NCI-H446 treated with DMSO at 0.1 percent for 48 hours (cell line): ENCODE measurements around the gene DPYD.

Experiments used
- DNase-seq: peaks from one replicate; lab custom pipeline; 2025; lab: John Stamatoyannopoulos, UW

The DPYD gene

DNA sequence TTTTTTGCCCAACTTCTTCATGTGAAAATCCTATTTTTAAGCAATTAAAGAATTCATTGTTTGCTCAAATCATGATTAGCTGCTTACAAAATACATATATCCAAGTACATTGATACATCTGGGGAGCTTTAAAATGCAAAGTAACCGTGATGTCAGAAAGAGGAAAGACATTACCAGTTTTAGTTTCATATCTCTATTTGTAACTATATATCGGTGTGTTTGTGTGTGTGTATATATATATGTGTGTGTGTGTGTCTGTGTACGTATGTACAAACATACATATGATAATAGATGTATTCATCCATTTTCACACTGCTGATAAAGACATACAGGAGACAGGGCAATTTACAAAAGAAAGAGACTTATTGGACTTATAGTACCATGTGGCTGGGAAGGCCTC is 310.1 kb downstream of the DPYD start:
- no peak for DNase-seq

DNA sequence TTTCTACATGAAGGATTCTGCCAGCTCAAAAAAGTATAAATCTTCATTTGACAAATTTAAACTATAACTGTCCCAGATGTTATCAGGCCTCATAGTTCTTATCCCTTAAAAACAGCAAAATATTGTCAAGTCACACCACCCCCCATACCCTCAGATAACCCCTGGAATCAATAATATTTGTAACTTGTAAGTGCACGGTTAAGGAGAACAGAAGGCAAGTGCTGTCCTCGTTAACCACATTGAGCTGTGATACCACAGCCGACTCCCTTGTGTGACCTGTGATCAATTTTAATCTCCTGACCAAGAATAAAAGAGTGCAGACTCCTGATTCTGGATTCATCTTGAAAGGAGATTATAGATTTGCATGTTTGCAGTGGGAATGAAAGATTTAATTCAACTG is 310.7 kb downstream of the DPYD start:
- DNase-seq = no peak

DNA sequence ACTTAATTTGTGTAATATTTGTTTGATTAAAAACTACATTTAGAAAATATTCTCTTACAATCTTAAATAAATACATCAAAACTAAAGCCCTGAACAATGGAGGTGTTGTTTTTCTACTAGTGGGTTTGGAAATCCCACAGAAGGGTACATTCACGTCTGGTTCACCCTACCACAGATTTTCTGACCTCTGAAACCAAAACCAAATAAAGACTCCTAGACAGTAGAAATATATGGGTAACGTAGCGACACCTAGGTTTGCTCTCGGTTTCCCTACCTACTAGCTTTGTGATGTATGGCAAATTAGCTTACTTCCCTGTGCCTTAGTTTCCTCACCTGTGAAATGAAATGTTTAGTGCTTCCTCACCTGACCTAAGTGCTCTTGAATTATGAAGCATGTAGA is 312.6 kb downstream of the DPYD start:
- no peak for DNase-seq

DNA sequence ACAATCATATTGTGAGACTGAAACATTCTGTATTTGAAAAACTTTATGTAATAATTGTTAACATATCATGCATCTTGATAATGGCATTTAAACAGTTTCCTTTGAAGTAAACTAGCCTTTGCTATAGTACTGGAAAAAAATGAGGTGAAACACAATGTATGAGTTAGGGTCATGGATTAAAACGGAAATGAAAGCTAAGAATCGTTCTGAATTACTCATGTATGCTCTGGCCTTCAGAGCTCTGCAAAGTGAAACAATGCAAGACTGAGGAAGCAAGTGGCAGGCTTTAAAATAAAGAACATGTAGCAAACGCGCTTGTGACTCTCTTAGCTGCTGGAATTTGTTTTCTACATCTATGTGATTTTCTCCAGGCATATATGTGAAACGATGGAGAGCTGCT is 317.1 kb downstream of the DPYD start:
- no peak for DNase-seq

DNA sequence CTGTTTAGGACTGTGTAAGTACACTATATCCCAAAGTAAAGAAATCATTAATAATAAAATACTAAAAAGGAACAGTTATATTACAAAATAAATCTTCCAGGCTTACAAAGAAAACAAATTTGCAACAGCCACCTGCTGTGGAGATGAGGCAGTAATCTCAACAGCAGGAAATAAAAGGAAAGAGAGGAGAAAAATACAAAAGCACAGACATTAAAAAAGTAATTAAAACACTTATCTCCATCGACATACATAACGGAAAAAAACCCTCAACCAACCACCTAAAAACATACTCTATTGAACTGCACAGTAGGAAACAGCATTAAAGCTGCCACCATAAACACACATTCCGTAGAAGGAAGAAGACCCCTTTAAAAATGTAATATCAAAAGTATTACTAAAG is 317.6 kb downstream of the DPYD start:
- no peak for DNase-seq

DNA sequence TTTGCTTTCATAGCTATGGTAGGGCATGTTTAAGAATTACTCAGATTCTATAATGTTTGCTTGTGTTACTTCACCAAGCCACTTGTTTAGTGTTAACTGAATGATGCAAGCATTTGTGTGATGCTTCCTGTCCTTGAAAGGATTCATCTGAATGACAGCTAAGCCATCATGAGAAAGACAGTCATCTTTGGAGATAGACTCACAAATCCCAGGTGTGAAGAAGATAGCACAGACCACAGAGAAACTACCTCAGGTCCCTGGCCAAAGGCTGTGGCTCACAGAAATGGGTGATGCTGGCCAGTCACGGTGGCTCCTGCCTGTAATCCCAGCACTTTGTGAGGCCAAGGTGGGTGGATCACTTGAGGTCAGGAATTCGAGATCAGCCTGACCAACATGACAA is 321.4 kb downstream of the DPYD start:
- no peak for DNase-seq

DNA sequence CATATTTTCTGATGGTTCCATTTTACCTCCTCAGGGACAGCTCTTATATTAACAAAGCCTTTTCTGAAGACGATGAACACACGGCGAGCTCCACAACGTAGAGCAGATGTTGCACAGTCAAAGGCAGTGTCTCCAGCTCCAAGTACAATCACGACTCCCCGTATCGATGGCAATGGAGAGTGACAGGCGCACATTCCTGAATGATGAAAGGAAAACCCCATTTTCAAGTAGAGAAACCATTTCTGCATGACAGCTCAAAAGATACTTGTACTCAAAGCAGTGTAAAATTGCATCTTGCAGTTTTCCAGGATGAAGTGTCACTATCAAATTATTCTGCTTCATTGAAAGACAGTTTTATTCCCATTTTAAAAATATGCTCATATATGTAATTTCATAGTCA is 327.6 kb downstream of the DPYD start:
- no peak for DNase-seq

DNA sequence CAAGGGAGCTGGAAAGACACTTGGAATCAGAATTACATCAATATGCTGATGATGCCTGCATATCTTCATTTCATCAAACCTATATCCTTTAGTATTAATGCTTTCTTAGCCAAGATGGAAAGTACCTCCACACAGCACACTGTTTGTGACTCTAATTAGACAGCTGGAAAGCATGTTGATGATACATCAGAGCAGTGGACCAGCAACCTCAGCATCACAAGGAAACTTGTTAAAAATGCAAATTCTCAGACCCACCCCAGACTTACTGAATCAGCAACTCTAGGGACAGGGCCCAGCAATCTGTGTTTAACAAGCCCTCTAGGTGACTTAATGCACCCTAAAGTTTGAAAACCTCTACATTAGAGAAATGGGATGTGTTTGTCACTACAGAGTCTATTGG is 332.1 kb downstream of the DPYD start:
- DNase-seq = no peak

DNA sequence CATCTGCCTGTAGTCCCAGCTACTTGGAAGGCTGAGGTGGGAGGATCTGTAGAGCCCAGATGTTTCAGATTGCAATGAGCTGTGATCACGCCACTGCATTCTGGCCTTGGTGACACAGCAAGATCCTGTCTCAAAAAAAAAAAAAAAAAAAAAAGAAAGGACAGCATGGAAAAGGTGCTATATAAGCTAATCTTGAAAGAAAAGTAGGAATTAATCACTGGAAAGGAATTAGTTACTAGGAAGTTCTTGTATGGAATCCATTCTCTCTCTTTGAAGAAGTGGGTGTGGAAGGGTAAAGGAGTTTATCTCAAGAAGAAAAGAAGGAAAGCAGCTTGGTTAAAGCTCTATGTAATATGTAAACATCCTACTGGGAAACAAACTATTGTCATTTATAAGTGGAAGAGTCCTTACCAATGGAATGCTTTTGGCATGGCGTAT is 339.2 kb downstream of the DPYD start:
- DNase-seq = no peak

DNA sequence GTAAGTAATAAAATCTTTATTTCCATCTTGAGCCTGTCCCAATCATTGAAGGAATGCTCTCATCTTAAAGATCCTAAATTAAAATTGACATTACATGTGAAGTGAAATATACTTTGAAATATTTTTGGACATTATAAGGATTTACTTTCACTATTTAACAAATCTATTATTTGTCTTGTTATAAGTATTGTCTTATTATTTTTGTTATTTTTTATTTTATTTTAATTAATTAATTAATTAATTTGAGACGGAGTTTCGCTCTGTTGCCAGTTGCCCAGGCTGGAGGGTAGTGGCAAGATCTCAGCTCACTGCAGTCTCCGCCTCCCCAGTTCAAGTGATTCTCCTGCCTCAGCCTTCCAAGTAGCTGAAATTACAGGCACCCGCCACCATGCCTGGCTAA is 343.2 kb downstream of the DPYD start:
- DNase-seq = no peak

DNA sequence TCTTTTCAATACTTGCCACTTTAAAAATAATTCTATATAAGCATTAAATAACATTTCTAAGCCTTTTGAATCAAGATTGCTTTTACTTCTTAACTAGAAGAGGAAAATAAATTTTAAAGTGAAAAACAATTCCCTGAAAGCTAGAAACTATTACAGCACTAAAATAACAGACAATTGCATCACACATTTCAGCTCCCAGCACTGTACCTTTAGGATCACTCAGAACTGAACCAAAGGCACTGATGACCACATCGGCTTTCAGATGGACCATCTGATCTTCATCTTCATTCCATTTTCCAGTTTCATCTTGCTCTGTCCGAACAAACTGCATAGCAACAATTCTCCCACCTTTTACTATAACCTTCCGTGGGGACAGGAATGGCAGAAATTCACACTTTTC is 347.3 kb downstream of the DPYD start:
- no peak for DNase-seq

DNA sequence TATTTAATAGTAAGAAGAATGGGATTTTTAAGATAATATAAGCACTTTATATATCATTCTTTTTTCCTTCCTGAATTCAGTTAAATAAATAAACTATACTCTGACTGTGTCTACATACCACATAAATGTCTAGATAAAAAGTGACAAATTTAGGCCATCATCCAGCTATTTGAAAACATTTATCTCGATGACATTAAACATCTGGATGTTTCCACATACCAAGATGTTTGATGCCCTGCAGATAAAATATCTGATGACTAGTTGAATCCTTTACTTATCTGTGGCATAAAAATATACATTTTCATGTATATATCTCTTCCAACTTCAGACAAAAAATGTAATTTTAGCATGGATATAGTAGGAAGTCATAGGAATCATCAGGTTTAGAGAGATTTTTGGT is 348.3 kb downstream of the DPYD start:
- DNase-seq = no peak

DNA sequence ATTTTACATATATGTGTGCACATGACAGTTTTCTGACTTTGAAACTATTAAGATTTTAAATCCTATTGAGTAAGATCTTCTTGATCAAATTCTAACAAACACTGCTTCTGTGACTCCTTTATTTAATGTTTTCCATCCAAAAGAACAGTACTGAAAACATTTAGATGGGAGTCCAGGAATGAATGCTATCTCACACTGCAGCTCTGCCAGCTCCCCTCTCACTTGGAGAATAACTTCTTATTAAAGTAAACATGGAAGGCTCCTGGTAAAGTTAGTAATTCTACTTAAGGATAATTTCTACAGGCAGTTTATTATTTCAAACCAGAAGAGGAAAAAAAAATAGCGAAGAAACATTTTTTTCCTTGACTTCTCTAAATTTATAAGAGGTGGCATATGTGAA is 349.1 kb downstream of the DPYD start:
- no peak for DNase-seq

DNA sequence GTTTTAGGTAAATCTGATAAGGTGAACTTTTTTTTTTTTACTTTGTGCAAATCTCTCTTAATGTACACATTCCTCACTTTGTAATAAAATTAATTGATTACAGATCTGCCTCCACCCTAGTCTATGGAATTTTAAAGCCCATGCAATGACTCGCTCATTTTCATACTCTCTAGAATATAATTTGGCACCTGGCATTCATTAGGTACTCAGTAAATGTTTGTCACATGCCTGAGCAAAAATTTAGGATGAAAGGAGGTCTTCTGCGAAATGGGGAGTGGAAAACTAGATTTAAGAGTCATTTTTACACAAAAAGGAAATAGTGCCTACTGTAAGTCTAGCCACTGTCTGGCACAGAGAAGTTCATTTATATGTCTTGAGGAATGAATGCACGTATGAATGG is 350.1 kb downstream of the DPYD start:
- no peak for DNase-seq

DNA sequence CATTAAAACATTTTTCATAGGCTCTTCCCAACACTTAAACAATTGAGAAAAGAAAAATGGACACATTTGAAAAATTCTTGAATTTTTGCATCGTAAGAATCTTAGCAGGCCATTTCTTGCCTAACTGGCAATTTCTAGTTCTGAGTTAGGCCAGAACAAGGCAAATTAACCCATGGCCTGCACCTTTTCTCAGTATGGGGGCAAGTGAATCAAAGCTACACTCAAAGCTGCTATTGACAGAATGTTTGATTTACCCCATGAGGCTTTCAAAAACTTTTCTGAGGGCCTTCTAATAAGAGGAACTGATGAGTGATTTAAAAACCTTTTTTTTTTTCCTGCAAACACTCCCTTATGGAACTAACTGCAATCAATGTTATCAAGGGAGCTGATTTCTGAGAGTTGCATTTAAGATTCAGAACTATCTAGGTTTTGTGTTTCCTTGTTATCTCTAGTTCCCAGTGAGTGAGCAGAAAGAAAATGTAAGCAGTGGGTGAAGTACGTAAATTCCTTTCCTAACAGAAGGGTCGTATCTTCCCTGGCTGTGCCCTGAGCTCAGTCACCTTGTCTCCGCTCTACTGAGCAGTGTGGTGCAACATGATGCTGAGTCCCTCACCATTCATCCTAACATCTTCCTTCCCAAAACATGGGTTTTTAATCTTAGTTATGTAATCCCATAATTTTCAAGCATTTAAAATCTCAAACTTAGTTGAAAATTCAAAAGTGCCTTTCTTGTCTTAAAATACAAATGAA is 353.7 kb downstream of the DPYD start:
- no peak for DNase-seq

DNA sequence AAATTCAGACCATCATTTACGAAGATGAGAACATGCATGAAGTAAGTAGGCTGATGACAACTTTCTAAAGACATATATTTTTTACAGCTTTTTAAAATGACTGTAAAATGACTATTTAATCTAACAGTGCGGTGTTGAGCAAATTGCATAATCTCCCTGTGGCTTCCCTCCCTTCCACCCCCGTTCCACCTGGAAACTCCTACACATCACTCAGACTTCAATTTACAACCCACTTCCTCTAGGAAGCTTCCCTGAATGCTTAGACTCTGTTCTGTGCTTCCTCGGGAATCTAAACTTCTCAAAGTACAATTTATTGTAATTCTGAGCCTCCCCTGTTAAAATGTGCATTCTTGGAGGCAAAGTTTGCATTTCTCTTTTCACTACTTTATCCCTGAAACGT is 354.9 kb downstream of the DPYD start:
- DNase-seq = no peak

DNA sequence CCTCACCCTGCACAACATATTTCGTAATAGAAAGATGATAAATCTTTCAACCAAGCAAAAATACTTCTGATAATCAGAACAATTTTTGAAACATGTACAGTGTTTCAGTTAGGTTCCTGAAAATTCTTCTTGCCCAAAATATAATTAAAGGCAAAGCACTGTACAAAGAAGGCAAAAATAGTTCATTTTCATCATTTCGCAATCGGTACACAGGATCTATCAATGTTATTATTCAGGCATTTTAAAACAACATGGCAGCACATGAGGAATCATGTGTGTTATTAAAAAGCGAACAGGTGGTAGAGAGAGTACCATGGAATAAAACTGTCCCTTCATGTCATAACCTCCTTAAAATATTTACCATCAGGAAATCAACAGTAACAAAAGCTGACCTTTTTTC is 356.9 kb downstream of the DPYD start:
- no peak for DNase-seq

DNA sequence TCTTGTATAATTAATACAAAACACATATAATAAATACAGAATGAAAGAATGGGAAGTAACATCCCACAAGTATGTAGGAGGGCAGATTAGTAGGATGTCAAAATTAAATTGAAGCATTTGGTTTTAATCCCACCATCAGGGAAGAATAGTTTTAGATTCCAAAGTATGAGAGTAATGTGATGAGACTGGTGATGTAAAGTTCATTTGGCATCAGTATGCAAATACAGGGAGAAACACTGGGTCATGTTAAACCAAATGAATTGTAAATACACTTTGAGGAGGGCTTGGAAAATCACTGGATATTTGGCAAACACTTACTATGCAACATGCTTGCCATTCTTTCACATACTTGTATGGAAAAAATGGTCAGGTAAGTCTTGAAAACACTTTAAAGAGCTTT is 358.8 kb downstream of the DPYD start:
- DNase-seq = no peak

DNA sequence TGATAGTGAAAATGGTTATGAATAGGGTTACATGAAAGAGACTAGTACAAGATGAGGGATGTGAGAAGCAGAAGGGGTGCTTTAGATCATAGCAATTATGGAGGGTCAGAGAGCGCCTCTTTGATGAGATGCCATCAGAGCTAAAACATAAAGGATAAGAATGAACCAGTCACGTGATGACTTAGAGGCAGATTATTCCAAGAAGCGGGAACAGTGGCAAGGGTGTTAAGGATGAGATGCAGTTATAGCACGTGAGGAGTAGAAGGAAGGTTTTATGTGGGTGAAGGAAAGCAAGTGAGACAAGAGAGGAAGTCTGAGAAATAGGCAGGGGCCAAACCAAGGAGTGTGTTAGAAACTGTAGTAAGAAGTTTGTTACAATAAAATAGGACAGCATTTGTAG is 360.1 kb downstream of the DPYD start:
- no peak for DNase-seq

DNA sequence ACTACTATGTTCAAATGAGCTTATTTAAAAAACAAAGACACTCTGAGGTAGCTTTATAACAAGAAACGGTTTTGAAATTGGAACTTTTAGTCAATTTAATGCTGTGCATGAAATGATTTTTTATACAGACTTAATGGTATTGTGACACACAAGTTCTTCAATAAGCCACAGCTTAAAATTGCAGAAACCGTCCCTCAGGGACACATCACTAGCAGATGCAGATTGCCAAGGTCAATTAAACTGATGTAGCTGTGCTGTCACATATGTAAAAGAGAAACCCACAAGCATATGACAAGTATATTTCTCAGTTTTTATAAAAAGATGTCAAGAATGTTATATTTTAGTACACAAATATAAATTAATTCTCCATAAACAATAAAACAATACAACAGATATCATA is 366.9 kb downstream of the DPYD start:
- no peak for DNase-seq

DNA sequence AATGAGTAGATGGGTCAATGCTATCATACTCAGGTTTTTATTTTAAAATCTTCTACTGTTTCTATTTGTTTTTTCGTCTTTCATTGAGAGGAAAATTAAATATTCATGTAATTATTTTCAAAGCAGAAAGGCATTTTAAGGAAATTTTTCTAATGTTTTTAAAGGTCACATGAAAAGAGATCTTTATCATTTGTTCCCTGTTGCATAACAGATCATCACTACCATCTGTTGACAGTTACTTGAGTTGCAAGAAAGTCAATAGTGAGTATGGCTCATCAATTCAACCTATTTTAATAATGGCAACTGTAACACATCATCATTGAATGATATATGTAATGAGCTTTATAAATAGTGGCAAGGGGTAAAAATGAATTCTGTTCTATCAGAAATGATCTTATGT is 369.7 kb downstream of the DPYD start:
- DNase-seq = no peak

DNA sequence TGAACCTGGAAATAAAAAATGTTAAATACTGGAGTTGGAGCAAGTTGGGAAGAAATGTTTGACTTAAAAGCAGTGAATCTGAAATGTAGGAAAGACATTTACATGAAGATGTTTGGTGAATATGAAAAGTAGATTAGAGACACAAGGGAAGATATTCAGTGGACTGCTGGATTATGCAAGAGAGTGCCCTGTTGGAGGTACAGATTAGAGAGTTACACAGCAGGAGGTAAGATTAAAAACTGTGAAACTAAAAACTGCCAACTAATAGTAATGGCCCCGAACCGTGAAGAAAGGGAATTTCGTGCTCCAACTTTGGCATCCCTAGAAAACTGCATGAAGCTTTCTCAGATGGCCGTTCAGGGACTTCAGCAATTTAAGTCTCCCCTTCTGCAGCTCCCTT is 375.4 kb downstream of the DPYD start:
- no peak for DNase-seq

DNA sequence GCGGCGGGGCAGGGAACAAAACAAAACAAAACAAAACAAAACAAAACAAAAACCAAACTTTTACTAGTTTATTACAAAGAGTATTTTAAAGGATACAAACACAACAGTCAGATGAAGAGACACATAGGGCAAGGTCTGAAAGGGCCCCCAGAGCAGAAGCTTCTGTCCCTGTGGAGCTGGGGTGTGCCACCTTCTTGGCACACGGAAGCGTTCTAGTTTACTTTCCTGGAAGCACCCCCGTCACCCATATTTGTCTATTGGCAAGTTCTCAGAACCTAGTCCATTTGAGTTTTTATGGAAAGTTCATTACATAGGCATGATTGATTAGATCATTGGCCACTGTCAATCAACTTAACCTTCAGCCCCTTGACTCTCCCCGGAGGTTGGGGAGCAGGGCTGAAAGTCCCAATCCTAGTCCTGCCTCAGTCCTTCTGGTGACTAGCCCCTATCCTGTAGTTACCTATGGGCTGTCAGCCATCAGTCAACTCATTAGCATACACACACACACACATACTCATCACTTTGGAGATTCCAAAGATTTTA is 380.4 kb downstream of the DPYD start:
- no peak for DNase-seq

DNA sequence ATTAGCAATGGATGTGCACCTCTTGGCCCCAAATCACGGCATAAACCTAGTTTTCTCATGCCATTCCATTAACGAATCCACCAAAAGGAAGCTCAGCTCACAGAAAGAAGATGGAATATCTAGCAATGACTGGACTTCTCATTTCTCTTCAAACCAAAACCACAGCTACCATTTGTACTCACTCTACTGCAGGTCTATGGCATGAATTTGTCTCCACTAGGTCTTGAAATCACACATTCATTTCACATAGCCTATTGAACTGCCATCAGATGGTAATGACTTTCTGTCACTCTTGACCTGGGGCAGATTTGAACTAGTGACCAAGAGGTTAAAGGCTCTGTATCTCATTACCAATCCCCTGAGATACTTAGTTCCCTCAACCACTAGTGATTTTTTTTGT is 382.7 kb downstream of the DPYD start:
- no peak for DNase-seq
